ENCODE data around the gene CAPN11. TPM values are rescaled to one million over a fixed set of nuclear protein-coding genes. Genes with fewer than 3 reads are reported as not detected.

CAPN11 gene
- total and polyA plus RNA-seq, 4 donors, result 0.08 to 0.19 (median 0.09) TPM; not detected in 1

DNA sequence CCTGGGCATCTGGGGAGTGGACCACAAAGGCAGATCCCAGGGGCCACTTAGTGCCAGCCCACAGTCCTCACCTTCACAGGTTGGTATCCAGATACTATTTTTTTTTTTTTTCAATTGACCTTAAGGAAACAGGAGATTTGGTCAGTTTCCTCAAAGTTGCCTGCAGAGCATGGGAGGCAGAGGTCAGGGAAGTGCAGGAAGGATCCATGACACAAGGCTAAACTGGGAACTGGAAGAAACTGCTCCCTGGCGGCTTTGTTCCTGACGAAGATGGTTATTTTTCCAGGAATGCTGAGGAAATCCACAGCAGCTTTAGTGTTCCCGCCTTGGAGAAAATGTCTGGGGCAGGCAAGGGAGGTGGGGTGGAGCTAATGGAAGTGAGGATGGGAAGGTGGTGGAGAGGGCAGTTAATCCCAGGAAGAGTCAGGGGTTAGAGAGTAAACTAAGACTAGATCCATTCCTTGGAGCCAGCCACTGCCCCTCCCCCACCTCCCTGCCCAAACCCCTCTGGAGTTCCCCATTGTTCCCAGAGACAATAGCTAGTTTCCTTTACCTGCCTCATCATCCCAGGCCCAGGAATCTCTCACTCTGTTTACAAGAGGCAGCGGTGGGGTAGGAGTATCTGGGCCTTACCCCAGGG is 43.8 kb downstream of the CAPN11 start:
- WGBS, result 81% methylated on average over 4 of the region's 4 CpGs
- H3K9ac ChIP-seq (ENCODE audit: low read depth in 1 of 2, low read length in 2 of 2), result no peak overlapping the region
- H3K4me1 ChIP-seq (ENCODE audit: control insufficient read depth in 4 of 4, insufficient read depth in 4 of 4, low read length in 3 of 4), result no peaks in the 10 kb centered on the region

DNA sequence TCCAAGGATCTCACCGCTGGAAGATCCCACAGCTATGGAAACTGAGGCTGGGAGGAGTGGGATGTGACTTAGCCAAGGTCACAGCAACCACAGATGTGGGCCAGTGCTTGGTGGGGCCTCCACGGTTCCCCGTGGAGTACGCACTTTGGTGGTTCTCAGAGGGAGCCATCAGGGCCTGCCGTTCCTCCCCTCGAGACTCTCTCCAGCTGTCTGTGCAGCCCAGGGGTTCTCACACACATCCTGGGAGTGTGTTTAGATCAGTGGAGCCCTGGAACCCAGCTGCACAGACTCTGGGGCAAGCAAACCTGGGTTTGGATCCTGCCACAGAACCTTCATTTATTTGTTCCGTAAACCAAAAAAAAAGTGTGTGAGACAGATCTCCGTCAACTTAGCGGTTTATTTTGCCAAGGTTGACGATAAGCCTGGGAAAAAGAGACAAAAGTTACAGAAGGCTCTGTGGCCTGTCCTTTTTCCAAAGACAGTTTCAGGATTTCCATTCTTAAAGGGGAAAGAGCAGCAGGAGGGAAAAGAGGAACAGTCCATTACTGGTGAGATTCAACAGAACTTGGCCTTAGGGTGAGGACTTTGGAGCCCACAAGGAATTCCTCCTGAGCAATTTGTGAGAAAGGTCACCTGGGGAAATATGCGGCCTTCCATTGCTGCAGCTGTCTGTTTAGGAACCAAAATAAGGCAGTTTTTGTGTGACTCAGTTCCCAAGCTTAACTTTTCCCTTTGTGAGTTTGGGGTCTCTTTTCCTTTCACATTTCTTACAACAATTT is 44.5 kb downstream of the CAPN11 start:
- no peak for DNase-seq (ENCODE audit: low spot score)
- H3K4me1 ChIP-seq (ENCODE audit: control insufficient read depth in 4 of 4, insufficient read depth in 4 of 4, low read length in 3 of 4), result peaks cover 0 to 1% (median 1%) of the 10 kb centered on the region in 4 donors
- H3K9ac ChIP-seq (ENCODE audit: low read depth in 1 of 2, low read length in 2 of 2), result no peak overlapping the region
- no peak overlapping the region for H3K4me3 ChIP-seq (ENCODE audit: low read depth in 1 of 3, low read length in 3 of 3)
- H3K9me3 ChIP-seq (ENCODE audit: control insufficient read depth in 4 of 4, low read length in 3 of 4), result no peaks in the 10 kb centered on the region
- no peaks in the 10 kb centered on the region for H3K36me3 ChIP-seq (ENCODE audit: control insufficient read depth in 4 of 4, insufficient read depth in 3 of 4, low read depth in 1 of 4, low read length in 3 of 4)
- peak; percentile 29 for TF ChIP-seq NR2F2 (IDR thresholded peaks at IDR 0.05)
- no peak for TF ChIP-seq TAF1 (conservative IDR thresholded peaks at IDR 0.05)
- 88% methylated on average over 11 of the region's 11 CpGs for WGBS
- no peak overlapping the region for H3K27ac ChIP-seq (ENCODE audit: low read depth in 1 of 2, low read length in 2 of 2)
- no peaks in the 10 kb centered on the region for H3K27me3 ChIP-seq (ENCODE audit: control insufficient read depth in 4 of 4, insufficient read depth in 4 of 4, low read length in 3 of 4)

More for the DNA sequence above, 43.8 kb downstream of the CAPN11 start:
- no peak for TF ChIP-seq FOXA1 (IDR thresholded peaks at IDR 0.05)
- peak; percentile 67 for TF ChIP-seq NR2F2 (IDR thresholded peaks at IDR 0.05)
- DNase-seq (ENCODE audit: low spot score), result no peak
- Histone ChIP-seq H3K4me3 (ENCODE audit: low read depth in 1 of 3, low read length in 3 of 3) (no peak overlapping the region), H3K9me3 (ENCODE audit: control insufficient read depth in 4 of 4, low read length in 3 of 4) (no peaks in the 10 kb centered on the region), H3K27ac (ENCODE audit: low read depth in 1 of 2, low read length in 2 of 2) (no peak overlapping the region), H3K27me3 (ENCODE audit: control insufficient read depth in 4 of 4, insufficient read depth in 4 of 4, low read length in 3 of 4) (no peaks in the 10 kb centered on the region), H3K36me3 (ENCODE audit: control insufficient read depth in 4 of 4, insufficient read depth in 3 of 4, low read depth in 1 of 4, low read length in 3 of 4) (no peaks in the 10 kb centered on the region)

DNA sequence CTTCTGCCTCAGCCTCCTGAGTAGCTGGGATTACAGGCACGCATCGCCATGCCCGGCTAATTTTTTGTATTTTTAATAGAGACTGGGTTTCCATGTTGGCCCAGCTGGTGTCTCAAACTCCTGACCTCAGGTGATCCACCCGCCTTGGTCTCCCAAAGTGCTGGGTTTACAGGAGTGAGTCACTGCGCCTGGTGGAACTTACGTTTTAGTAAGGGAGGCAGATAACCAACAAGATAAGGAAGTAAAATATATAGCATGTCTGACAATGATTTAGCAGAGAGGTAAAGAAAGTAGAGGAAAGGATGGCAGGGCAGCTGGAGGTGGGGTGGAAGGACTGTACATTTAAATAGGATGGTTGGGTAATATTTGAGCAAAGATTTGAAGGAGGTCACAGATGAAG is 45.3 kb downstream of the CAPN11 start:
- Histone ChIP-seq H3K4me1 (ENCODE audit: control insufficient read depth in 4 of 4, insufficient read depth in 4 of 4, low read length in 3 of 4) (peaks cover 0 to 6% (median 4%) of the 10 kb centered on the region in 4 donors), H3K27me3 (ENCODE audit: control insufficient read depth in 4 of 4, insufficient read depth in 4 of 4, low read length in 3 of 4) (no peaks in the 10 kb centered on the region), H3K9me3 (ENCODE audit: control insufficient read depth in 4 of 4, low read length in 3 of 4) (no peaks in the 10 kb centered on the region), H3K4me3 (ENCODE audit: low read depth in 1 of 3, low read length in 3 of 3) (no peak overlapping the region), H3K36me3 (ENCODE audit: control insufficient read depth in 4 of 4, insufficient read depth in 3 of 4, low read depth in 1 of 4, low read length in 3 of 4) (no peaks in the 10 kb centered on the region), H3K27ac (ENCODE audit: low read depth in 1 of 2, low read length in 2 of 2) (no peak overlapping the region), H3K9ac (ENCODE audit: low read depth in 1 of 2, low read length in 2 of 2) (no peak overlapping the region)
- DNase-seq (ENCODE audit: low spot score), result no peak
- WGBS, result 91% methylated on average over 6 of the region's 6 CpGs
- TF ChIP-seq, protein P1, sequence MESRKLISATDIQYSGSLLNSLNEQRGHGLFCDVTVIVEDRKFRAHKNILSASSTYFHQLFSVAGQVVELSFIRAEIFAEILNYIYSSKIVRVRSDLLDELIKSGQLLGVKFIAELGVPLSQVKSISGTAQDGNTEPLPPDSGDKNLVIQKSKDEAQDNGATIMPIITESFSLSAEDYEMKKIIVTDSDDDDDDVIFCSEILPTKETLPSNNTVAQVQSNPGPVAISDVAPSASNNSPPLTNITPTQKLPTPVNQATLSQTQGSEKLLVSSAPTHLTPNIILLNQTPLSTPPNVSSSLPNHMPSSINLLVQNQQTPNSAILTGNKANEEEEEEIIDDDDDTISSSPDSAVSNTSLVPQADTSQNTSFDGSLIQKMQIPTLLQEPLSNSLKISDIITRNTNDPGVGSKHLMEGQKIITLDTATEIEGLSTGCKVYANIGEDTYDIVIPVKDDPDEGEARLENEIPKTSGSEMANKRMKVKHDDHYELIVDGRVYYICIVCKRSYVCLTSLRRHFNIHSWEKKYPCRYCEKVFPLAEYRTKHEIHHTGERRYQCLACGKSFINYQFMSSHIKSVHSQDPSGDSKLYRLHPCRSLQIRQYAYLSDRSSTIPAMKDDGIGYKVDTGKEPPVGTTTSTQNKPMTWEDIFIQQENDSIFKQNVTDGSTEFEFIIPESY (IDR thresholded peaks at IDR 0.05), result no peak
- TF ChIP-seq NR2F2 (IDR thresholded peaks at IDR 0.05), result no peak
- no peak for TF ChIP-seq FOXA1 (IDR thresholded peaks at IDR 0.05)
- TF ChIP-seq GABPA (IDR thresholded peaks at IDR 0.05 in 1 of 2, conservative IDR thresholded peaks at IDR 0.05 in 1 of 2), result no peak

DNA sequence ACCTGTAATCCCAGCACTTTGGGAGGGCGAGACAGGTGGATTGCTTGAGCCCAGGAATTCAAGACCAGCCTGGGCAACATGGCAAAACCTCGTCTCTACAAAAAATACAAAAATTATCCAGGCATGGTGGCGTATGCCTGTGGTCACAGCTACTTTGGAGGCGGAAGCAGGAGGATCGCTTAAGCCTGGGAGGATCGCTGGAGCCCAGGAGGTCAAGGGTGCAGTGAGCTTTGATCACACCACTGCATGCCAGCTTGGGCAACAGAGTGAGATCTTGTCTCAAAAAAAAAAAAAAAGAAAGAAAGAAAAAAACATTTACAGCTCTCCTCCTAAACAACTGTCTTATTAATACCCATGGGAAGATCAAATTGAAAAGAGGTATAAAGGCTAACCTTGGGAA is 49.3 kb downstream of the CAPN11 start:
- DNase-seq (ENCODE audit: low spot score), result no peak
- peaks cover 0 to 6% (median 4%) of the 10 kb centered on the region in 4 donors for H3K4me1 ChIP-seq (ENCODE audit: control insufficient read depth in 4 of 4, insufficient read depth in 4 of 4, low read length in 3 of 4)
- H3K4me3 ChIP-seq (ENCODE audit: low read depth in 1 of 3, low read length in 3 of 3), result no peak overlapping the region
- H3K9me3 ChIP-seq (ENCODE audit: control insufficient read depth in 4 of 4, low read length in 3 of 4), result no peaks in the 10 kb centered on the region
- TF ChIP-seq SP1 (IDR thresholded peaks at IDR 0.05), result peak; percentile 29
- peak; percentile 71 to 78 for TF ChIP-seq HNF4A (conservative IDR thresholded peaks at IDR 0.05)
- TF ChIP-seq RXRA (IDR thresholded peaks at IDR 0.05), result peak; percentile 48 to 57
- TF ChIP-seq, protein P2, sequence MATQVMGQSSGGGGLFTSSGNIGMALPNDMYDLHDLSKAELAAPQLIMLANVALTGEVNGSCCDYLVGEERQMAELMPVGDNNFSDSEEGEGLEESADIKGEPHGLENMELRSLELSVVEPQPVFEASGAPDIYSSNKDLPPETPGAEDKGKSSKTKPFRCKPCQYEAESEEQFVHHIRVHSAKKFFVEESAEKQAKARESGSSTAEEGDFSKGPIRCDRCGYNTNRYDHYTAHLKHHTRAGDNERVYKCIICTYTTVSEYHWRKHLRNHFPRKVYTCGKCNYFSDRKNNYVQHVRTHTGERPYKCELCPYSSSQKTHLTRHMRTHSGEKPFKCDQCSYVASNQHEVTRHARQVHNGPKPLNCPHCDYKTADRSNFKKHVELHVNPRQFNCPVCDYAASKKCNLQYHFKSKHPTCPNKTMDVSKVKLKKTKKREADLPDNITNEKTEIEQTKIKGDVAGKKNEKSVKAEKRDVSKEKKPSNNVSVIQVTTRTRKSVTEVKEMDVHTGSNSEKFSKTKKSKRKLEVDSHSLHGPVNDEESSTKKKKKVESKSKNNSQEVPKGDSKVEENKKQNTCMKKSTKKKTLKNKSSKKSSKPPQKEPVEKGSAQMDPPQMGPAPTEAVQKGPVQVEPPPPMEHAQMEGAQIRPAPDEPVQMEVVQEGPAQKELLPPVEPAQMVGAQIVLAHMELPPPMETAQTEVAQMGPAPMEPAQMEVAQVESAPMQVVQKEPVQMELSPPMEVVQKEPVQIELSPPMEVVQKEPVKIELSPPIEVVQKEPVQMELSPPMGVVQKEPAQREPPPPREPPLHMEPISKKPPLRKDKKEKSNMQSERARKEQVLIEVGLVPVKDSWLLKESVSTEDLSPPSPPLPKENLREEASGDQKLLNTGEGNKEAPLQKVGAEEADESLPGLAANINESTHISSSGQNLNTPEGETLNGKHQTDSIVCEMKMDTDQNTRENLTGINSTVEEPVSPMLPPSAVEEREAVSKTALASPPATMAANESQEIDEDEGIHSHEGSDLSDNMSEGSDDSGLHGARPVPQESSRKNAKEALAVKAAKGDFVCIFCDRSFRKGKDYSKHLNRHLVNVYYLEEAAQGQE (IDR thresholded peaks at IDR 0.05), result no peak
- peak overlapping the region in 1 of 2 donors; percentile 18 for H3K27ac ChIP-seq (ENCODE audit: low read depth in 1 of 2, low read length in 2 of 2)
- H3K36me3 ChIP-seq (ENCODE audit: control insufficient read depth in 4 of 4, insufficient read depth in 3 of 4, low read depth in 1 of 4, low read length in 3 of 4), result no peaks in the 10 kb centered on the region
- no peaks in the 10 kb centered on the region for H3K27me3 ChIP-seq (ENCODE audit: control insufficient read depth in 4 of 4, insufficient read depth in 4 of 4, low read length in 3 of 4)
- 48% methylated on average over 6 of the region's 6 CpGs for WGBS
- H3K9ac ChIP-seq (ENCODE audit: low read depth in 1 of 2, low read length in 2 of 2), result no peak overlapping the region

All from liver (tissue), 9 donors.